ENCODE results near the gene C1QTNF9.
"Not testable (repeated sequence)": the region's sequence is repeated elsewhere in the genome, so short reads cannot be mapped to it uniquely, and the experiment has no call there.

Gene C1QTNF9, protein sequence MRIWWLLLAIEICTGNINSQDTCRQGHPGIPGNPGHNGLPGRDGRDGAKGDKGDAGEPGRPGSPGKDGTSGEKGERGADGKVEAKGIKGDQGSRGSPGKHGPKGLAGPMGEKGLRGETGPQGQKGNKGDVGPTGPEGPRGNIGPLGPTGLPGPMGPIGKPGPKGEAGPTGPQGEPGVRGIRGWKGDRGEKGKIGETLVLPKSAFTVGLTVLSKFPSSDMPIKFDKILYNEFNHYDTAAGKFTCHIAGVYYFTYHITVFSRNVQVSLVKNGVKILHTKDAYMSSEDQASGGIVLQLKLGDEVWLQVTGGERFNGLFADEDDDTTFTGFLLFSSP

DNA sequence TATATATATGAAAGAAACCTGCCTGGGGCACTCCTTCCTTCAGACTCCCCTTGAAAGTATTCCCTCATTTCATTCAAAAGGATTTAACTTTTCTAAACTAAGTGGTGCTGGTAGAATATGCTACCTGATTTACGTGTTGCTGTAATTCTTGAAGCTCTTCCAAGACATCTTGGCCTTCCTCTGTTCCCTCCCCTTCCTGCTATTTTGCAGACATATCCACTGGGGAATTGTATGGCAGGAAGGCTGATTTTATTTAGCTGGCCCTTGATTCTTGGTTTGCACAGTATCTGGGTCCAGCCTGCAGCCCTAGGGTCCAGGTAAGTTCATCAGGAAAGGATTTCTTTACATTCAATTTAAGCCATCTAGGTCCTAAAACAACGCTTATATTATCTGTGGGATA lies at the start of gene C1QTNF9:
Gene C1QTNF9, plus strand, starts transcription at position 281 of the 400 bp plus-strand sequence. CDS start 6,424 bp downstream, outside the sequence.
- not testable (repeated sequence) for DNase-seq (ENCODE audit: low read depth in 2 of 2)

DNA sequence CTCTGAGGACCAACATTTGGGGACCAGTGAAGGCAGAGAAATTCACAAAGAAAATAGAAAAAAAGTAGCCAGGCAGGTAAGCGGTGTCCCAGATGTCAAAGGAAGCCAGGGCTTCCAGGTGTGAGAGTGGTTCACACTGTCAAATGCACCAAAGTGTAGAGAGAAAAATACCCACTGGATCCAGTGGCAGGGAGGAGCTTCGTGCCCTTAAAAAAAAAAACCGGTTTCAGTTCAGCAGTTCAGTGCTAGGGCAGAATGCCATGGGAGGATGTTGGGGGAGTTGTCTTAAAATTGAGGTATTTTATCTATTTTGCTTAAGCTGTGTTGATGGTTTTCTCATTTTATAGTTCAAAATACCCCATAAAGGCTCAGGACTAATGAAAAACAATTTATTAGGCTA lies 47.8 kb upstream of the C1QTNF9 start:
- DNase-seq (ENCODE audit: low read depth in 2 of 2): no peak

DNA sequence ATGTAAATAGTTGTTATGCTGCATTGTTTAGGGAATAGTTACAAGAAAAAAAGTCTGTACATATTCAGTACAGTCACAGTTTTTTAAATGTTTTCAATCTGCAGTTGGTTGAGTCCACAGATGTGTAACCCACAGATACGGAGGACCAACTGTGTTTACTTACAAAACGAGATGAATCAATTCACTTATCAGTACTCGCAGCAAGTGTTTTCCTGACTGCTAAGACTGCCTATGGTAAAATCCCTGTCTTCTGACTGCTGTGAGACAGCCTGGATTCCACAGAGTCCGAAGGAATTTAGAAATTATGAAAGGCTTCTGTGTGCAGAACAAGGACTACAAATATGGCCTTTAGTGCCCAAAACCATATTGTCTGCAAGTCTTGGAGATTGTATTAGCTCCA lies 45.7 kb upstream of the C1QTNF9 start:
- no peak for DNase-seq (ENCODE audit: low read depth in 2 of 2)

DNA sequence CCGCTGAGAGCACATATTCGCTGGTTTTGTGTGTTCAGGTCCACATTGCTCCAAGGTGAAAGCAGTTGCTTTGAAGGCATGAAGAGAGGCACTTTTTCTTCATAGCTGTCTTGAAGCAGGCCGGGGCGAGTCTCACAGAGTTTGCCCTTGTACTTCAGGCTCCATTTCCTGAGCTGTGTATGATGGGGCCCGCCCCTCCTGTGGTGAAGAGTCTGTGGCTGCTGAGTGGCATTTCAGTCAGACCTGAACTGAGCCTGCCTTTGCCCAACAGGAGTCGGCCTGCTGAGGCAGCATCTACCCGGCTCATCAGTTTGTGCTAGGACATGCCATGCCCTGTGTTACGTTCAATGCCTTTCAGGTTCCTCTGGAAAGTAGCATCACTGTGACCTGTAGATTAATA lies 44.4 kb upstream of the C1QTNF9 start:
- DNase-seq (ENCODE audit: low read depth in 2 of 2): peak; percentile 56 to 64

DNA sequence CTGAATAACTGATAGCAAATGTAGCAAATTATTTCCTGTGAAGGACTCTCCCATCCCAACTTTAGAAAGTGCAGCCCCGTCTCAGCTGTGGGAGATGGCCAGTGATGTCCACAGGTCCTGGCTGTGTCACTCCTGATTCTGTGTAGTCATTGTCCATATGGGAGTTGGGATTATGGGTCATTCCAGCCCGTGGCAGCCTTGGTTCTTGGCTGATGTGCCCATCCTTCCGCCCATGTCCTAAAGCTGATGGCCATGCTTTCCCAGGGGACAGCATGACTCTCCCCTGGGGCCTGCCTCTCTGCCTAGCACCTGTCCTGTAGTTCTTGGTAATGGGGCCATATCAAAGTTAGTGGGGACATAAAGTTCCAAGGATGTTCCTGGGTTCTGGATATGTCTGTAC lies 43.9 kb upstream of the C1QTNF9 start:
- DNase-seq (ENCODE audit: low read depth in 2 of 2): no peak

DNA sequence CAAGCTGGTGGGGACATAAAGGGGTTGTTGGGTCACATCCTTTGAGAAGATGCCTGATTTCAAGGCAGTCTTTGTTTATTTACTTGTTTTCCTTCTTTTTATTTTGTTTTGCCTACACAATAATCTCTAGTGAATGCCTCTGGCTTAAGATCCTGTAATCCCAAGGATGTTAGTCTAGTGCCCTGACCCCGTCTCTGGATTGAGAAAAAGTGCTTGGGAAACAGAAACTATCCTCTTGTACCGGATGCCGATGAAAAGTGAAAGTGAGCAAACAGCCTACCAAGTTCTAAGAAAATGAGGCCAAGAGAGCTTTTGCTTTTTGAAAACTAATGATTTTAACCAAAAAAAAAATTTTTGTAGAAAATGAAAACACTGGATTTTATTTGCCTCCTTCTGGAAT lies 42.1 kb upstream of the C1QTNF9 start:
- no peak for DNase-seq (ENCODE audit: low read depth in 2 of 2)

DNA sequence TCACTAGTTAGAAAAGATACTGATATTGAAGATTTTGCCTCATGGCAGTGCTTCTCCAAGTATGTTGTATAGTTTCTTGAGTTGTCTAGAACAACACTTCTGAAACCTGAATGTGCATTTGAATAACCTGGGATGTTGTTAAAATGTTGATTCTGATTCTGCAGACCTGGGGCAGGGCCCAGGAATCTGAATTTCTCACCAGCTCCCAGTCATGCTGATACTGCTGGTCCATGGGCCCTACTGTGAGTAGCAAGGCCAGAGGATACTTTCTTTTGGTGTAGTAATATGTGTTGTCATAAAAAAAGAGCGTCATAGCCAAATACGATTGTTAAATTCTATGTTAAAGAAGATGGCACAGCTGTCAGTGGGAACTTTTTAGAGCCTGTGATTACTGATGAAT lies 41.6 kb upstream of the C1QTNF9 start:
- no peak for DNase-seq (ENCODE audit: low read depth in 2 of 2)

DNA sequence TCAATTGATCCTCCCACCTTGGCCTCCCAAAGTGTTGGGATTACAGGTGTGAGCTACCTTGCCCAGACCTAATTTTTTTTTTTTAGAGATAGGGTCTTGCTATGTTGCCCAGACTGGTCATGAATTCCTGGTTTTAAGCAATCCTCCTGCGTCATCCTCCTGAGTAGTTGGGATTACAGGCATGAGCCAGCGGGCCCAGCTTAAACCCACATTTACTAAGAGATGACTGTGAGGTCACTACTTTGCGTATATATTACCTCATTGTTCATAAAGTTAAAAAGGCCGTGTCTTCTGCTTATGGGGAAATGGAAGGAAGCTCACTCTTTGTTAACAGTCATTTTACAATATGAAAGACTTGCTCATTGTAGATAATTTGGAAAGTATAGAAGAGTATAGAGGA lies 39.6 kb upstream of the C1QTNF9 start:
- no peak for DNase-seq (ENCODE audit: low read depth in 2 of 2)

DNA sequence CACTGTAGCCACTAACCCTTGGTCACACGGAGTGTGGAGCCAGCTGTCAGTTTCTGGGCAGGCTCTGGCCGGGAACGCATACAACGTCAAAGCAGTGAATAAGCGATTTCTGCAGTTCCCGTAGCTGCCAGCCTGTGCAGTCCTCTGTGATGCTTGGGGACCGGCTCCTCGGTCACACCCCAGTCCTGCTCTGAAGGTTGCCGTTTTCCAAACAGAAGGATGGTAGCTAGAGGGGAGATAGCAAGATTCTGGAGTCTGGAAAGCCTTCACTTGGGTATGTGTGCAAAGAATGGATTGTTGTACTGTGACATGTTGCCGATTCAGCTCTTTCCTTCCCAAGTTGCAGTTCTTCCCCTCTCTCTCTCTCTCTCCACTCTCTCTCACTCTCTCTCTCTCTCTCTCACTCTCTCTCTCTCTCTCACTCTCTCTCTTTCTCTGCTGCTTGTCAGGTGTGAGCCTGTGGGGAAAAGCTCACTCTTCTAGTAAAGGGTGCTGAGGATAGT lies 38.7 kb upstream of the C1QTNF9 start:
- no peak for DNase-seq (ENCODE audit: low read depth in 2 of 2)

DNA sequence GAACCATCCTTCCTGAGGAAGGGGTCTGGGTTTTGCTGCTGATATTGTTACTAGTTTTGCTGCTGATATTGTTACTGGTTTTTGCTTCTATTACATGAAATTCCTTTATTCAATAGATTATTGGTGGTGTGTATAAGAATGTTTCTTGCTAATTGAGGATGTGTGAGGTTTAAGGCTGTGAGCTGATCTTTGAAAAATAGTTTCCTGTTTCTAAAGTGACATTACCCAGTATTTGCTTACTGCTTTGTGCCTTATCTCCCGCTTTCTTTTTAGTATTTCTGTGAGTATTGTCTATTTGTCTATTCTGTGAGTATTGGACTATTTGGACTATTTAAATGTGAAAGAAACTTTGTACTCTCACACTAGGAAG lies 38.2 kb upstream of the C1QTNF9 start:
- DNase-seq (ENCODE audit: low read depth in 2 of 2): no peak

DNA sequence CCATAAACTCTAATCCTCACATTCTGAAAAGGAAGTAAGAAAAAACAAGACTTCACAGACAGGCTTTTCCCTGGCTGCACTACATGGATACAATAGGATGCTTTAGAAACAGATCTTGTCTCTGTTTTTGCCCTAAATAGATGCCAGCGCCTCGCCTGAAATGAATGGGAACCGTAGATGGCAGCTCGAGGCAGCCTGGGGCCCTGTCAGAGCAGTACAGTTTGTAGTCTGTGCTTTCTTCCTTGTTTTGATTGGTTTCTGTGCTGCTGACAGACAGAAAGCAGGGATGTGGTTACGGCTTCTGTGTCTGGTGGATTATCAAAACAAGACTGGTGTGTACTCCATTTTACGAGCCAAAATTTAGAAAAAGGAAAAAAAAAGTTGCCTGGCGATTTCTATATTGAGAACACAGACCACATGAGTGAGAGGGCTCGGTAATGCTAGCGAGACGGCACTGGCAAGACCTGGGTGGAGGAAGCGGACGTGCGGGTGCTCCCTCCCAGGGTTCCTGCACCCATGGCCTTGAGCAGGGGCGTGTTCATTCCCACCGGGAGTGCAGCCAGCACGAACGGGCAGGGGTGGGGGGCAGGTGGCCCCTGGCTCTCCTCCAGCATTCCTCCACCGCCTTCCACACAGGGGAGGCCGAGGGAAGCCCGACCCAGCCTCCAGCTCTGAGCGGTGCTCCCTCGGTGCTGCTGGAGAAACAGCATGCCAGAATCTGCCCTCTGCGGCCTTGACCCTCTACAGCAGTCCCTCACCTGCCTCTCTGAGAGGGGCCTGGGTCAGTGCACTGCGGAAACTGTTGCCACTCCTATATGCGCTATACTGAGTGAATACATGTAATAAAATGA lies 37.6 kb upstream of the C1QTNF9 start:
- DNase-seq (ENCODE audit: low read depth in 2 of 2): no peak

DNA sequence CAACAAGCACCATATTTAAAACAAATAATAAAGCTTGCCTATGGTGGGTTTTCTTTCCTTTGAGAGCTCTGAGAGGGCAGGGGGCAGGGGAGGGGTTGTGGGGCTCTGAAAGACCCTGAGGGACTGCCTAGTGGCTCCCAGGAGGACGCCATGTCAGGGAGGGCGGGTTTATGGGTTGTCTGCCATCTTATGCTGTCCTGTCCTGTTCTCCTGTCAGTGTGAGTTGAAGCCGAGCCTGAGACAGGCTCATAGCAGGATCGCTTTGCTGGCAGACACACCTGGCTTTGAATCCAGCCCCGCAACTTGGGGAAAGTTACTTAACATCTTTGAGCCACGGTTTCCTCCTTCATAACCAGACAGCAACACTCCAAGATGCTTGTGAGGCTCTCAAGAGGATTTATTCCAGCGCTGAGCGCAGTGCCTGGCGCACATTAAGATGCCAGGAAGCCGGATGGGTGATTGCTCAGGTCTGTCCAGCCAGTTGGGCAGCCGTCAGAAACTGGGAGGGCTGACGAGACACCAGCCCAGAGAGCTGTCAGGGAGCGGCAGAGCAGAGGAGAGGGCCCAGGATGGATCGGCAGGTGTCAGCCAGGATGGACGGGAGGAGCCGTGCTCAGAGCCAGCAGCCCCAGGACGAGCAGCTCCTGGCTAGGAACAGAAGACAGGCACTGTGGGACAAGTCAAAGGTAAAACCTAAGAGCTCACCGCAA lies 36.8 kb upstream of the C1QTNF9 start:
- no peak for DNase-seq (ENCODE audit: low read depth in 2 of 2)

DNA sequence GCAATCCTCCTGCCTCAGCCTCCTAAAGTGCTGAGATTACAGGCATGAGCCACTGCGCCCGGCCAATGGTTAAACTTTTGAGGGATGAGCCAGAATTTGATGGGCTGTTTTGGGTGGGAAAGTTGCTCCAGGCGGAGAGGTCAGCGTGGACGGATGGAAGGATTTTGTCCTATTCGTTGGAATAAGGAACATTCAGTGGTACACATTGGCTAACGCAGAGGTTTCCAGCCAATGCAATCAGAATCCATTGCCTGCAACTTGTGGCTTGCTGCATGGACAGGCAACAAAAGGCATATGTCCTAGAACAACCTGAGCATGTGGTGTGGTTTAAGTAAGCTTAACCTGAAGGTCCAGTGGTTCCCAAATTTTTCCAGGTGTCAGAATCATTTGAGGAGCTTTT lies 35.5 kb upstream of the C1QTNF9 start:
- DNase-seq (ENCODE audit: low read depth in 2 of 2): no peak

DNA sequence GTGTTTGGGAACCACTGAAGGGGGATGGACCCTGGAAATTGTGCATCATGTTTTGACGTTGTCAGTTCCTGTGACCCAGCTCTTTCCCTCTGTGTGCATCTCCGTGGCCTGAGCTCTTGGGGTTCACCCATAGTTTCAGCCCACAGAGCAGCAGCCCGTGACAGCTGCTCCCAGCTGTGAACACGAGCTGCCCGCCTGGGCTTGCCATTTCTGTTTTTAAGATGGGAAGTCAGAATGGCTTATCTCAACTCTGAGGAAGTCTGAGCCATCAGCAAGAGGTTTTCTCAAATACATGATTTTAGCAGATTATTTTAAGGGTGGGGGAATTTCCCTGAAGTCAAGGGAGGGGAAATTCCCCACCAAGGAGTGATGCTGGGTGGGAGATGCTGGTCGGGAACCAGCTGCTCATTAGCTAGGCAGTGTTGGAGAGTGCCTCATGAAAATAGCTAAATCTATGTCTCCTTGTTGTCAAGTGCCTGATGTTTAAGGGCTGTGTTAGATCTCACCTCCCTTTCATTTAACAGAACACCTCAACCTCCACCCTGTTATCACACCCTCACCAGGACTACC lies 34.8 kb upstream of the C1QTNF9 start:
- peak; percentile 34 to 48 for DNase-seq (ENCODE audit: low read depth in 2 of 2)

DNA sequence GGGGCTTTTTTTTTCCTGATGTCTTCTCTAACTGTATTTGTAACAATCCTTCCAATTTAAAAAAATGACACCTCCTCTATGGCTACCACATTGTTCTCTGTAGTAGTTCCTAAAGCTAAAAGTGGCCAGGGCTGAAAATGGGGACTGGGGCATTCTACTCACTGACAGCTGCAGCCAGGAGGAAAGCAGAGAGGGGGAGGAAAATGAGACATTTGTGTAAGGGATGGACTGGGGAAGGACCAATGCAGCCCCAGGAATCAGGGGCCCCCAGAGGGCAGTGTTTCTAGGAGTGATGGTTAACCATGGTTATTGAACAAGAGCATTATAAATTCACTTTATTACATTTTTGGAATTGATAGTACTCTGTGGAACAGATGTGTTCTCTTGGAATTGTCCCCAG lies 34.3 kb upstream of the C1QTNF9 start:
- no peak for DNase-seq (ENCODE audit: low read depth in 2 of 2)

DNA sequence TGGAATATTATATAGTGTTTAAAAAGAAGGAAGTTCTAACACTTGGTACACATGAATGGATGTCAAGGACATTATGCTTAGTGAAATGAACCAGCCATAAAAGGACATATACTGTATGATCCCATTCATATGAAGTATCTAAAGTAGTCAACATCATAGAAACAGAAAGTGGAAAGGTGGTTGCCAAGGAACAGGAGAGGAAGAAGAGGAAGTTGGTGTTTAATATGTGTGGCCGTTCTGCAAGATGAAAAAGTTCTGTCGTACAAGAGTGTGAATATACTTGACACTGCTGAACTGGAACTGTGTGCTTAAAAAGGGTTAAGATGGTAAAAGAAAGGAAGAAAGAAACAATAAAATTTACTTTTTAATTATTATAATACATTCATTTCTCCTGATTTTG lies 33.1 kb upstream of the C1QTNF9 start:
- no peak for DNase-seq (ENCODE audit: low read depth in 2 of 2)

DNA sequence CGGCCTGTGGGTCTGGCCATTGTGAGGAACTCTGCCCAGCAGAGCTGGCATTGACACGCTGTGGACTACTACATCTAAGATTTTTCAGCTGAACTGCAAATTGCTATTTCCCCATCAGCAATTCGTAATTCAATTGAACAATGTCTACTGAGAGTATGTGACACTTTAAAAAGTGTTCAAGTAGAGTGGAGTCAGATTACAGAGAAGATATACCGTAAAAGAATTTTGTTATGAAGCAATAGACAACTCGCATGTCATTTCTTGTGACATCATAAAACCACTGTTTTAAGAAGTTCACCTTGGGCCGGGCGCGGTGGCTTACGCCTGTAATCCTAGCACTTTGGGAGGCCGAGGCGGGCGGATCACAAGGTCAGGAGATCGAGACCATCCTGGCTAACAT lies 32.5 kb upstream of the C1QTNF9 start:
- DNase-seq (ENCODE audit: low read depth in 2 of 2): no peak

DNA sequence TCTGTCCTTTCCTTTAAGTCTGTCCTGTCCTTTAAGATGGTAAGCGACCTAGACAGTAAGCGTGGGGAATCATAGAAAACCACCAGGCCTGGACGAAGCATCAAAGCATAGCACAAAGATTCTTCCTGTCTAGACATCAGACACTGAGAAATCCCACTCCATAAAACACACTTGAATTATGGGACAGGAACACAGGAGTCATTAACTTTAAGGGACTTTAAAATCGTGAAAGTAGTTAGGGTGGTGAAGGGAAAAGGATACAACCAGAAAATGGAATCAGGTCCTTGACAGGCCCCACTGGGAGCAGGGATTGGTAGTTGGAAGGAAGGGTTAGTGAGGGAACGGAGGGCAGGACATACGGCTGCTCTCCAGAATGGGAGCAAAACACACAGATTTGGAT lies 31.6 kb upstream of the C1QTNF9 start:
- DNase-seq (ENCODE audit: low read depth in 2 of 2): no peak

DNA sequence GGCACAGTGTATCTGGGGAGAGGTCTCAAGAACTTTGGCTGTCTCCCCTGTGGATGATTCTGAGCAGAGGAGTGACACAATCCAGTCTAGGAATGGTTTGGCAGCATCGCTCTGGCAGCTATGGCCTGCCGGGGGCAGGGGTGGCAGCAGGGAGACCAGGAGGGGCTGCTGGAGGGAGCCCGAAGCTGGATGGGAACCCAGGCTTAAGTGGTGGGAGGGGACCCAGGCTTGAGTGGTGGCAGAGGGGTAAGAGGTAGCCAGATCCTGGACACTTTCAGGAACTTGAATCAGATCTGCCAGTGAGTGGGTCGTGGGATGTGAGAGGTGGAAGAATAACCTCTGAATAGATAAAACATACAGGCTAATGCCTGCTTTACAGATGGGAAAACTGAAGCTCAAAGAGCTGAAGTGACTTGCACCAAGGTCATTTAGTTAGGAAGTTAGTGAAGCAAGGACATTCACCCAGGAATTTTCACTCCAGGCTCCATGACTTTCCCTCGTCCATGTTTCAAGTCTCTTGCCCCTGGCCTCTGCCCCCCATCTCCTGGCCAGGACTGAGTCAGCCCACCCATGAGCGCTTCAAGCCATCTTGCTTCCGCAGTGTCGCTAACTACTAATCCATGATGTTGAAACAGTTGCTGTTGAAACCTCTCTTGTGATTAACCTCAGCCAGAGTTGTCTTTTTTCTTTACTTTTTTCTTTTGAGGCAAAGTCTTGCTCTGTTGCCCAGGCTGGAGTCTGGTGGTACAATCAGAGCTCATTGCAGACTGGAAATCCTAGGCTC lies 29.9 kb upstream of the C1QTNF9 start:
- no peak for DNase-seq (ENCODE audit: low read depth in 2 of 2)

DNA sequence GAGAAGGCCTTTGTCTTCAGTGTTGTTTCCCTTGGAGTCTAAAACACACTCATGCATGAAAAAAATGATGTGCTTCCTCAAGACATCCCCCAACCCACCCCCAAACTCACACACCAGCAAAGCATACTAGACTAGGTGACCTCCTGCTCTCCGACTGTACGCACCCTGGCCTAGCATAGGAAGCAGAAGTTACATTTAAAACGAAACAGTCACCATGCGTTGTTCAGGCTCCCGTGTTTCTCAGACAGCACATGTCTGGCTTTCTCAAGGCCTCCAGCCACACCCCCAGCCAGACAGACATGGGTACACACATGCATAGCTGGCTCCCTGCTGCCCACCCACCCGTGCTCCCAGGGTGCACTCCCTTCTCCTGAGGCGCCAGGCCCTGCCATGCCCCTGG lies 28.7 kb upstream of the C1QTNF9 start:
- DNase-seq (ENCODE audit: low read depth in 2 of 2): no peak
